GM18867 (cell line): ENCODE measurements around the gene RPL18.
A peak's percentile ranks its signal among the peaks of the same experiment; 100 is the strongest.
"Not testable (repeated sequence)": the region's sequence is repeated elsewhere in the genome, so short reads cannot be mapped to it uniquely, and the experiment has no call there.

Source experiments
- ATAC-seq: cut with Tn5 transposase; IDR thresholded peaks from one replicate; pipeline ENCODE4 v1.9.1; 2021; ENCODE audit warnings: mild to moderate bottlenecking, moderate library complexity; ENCODE audit not compliant: unreplicated experiment

Gene RPL18

GRCh38 chr19:48618916-48619691, at the start of gene RPL18, which contains the start of gene SPHK2:
Gene RPL18, minus strand, starts transcription at chr19:48619178. Its CDS starts 35 bp downstream, at chr19:48619143.
Gene SPHK2, plus strand, starts transcription at chr19:48619506. Its CDS starts 1,009 bp downstream, at chr19:48620515.
- peak; percentile 83 for ATAC-seq

DNA sequence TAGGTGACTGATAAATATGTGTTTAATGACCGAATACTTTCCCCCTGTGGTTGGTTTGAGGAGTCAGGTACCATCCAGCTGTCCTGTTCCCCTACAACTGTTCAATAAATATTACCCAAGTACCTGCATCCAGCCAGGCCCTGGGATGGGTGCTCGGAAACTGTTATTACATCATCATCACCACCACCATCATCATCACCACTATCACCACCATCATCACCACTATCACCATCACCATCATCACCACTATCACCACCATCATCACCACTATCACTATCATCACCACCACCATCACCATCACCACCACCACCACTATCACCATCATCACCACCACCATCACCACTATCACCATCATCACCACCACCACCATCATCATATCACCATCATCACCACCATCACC, 49.8 kb upstream of the RPL18 start:
- ATAC-seq: no peak

GRCh38 chr19:48668332-48668731, 49.4 kb upstream of the RPL18 start:
- ATAC-seq: no peak

GRCh38 chr19:48665786-48666185, 46.8 kb upstream of the RPL18 start:
- no peak for ATAC-seq

DNA sequence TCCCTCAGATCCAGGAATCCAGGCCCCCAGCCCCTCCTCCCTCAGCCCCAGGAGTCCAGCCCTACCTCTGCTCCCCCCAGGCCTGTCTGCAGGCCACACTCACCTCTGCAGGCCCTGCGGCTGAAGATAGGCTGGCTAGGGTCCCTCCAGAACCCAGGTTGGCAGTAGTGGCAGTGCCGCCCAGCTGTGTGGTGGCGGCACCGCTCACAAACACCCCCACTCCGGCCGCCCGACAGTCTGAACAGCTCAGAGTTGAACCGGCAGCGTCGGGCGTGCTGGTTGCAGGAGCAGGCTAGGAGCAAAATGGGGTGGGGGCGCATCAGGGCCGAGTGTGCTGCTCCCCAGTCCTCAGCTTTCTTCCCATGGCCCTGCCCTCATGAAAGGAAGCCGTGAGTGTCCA, 45.5 kb upstream of the RPL18 start:
- ATAC-seq: no peak

DNA sequence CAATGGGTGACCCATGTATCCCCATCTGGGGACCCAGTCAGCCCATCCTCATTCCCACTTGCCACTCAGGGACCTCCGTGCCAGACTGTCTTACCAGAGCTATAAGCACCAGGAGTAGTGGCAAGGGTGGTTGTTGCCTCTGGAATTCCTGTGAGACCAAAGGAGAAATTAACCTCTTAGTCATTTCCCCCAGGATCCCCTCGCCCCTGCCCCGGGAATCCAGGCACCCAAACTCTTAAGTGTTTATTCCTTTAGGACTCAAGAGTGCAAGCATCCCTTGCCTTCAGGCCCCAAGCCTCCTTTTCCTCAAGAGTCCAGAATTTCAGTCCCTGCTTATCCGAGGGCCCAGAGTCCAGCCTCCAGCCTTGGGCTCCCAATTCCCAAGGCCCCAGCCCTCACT, 44.7 kb upstream of the RPL18 start:
- no peak for ATAC-seq

DNA sequence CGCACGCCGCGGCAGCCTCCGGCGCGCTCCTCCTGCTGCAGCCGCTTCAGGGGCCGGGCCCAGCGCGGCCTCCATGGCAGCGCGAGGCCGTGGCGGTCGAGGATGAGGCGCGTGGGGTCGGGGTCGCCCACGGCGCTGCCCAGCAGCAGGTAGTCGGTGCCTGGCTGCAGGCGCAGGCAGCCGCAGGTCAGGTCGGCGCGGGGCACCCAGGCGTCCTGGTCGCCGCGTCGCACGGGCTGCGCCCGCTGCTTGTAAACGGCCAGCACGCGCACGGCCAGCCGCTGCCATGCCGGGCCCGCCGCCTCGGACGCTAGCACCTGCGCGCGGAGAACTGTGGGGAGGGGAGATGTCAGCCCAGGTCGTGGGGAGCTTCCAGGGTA, 42.7 kb upstream of the RPL18 start:
- no peak for ATAC-seq

DNA sequence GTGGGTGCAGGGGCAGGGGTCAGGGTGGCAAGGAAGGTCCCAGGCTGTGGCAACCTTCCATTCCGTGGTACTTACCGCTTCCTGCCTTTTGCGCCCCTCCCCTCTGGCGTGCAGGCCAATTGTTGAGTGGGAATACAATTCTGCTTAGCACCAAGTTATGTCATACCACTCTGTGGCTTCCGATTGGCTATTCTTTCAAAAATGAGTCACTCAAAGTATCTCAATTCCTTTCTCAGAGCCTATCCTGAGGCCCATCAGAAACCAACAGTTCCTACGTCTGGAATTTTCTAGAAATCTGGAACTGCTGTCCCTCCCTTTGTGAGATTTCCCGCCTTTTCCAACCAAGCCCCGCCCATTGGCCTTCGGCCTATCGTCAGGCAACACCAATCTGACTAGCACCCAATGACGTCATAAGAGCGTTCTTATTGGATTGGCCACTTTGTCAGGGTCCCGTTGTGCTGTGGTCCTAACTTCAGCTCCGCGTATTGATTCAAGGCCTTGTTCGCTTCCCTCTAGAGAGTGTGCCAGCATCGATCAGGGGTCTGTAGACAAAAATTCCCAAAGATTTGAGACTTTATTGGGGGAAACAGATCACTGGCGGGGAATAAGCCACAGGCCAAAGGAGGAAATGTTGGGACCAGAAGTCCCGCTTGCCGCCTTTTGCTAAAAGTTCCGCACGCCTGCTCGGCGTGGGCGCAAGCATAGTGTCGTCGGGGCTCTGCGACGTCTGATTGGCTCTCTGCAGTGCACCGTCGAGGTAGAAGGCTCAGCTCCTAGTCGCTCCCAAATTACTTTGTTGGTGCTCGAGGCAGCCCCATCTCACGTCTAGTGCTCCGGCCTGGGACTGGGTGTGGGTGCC, 42.1 kb upstream of the RPL18 start:
- ATAC-seq: peak; percentile 79

GRCh38 chr19:48659768-48660167, 40.8 kb upstream of the RPL18 start:
- ATAC-seq: no peak

DNA sequence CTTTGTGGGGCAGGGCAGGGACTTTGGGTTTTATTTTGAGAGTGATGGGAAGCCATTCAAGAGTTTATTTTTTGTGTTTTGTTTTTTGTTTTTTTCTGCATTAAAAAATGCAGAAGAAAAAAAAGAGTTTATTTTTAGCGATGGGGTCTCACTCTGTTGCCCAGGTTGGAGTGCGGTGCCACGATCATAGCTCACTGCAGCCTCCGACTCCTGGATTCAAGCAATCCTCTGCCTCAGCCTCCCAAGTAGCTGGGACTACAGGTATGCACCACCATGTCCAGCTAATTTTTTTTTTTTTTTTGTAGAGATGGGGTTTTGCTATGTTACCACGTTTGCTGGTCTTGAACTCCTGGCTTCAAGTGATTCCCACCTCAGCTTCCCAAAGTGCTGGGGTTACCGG, 39.5 kb upstream of the RPL18 start:
- no peak for ATAC-seq

DNA sequence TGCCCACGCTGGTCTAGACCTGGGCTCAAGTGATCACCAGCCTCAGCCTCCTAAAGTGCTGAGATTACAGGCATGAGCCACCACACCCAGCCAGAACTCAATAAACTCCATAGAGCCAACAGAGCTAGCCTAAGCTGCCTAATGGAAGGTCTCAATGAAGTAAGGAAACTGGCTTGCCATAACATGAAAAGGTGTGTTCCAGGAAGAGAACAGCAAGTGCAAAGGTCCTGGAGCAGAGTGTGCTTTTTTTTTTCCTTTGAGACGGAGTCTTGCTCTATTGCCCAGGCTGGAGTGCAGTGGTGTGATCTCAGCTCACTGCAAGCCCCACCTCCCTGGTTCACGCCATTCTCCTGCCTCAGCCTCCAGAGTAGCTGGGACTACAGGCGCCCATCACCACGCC, 38.9 kb upstream of the RPL18 start:
- ATAC-seq: not testable (repeated sequence)

- no peak for ATAC-seq
Measured at GRCh38 chr19:48656840-48657474, 38.0 kb upstream of the RPL18 start.

- ATAC-seq: no peak
Measured at GRCh38 chr19:48654299-48655059, 35.5 kb upstream of the RPL18 start.

GRCh38 chr19:48651683-48652048, 32.7 kb upstream of the RPL18 start:
- no peak for ATAC-seq

- ATAC-seq: no peak
Measured at GRCh38 chr19:48650974-48651682, 32.1 kb upstream of the RPL18 start.

- ATAC-seq: no peak
Measured at GRCh38 chr19:48648134-48648533, 29.2 kb upstream of the RPL18 start.

GRCh38 chr19:48646722-48647216, 27.8 kb upstream of the RPL18 start:
- ATAC-seq: no peak

DNA sequence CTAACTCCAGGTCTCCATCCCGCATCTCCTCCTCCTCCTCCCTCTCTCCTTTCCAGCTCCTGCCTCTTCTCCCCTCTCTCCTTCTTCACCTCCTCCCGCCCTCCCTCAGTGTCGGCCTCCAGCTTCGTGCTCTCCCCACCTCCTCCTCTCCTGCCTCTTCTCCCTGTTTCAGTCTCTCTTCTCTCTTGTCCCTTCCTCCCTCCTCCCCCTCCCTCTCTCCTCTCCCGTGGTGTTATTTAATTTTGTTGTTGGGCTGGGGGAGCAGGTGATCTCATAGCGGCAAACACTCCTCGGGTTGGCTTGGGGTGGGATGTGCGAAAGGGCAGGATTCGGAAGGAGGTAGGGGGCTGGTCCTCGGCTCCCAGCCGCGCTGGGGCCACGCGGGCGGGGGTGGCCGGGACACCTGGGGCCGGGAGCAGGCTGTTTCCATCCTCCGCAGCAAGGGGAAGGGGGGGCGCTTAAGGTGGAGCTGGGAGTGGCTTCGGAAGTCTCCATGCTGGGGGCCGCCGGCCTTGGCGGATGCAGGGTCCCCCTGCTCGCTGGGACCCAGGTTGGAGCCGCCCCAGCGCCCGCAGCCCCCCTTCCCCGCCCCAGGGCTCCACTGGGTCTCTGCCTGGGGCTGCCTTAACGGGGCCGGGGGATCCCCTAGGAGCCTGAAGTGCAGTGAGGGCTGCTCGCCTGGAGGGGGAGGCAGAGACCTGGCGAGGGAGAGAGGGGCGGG, 27.2 kb upstream of the RPL18 start, which contains the start of gene CA11:
TSS of gene CA11 (minus strand) at position 187 of the 721 bp plus-strand sequence. CDS start 555 bp downstream, outside the sequence.
- ATAC-seq: peak; percentile 67

DNA sequence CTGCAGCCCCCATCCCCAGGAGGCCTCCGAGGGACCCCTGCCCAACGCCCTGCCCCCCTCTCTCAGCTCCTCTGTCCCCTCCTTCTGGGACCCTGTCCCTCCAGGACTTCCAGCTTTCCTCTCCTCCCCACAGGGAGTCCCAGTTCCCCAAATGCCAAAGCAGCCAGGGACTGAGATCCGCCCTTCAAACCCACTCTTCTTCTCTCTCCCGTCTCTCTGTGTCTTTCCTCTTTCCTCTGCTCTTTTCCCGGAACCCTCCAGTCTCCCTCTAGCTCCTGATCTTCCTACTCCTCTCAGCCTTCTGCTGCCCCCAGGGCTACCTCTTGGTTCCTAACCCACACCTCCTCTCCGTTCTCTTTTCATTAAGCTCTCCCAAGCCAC, 26.6 kb upstream of the RPL18 start:
- ATAC-seq: no peak
